ENCODE measurements around the gene AMN.

DNA sequence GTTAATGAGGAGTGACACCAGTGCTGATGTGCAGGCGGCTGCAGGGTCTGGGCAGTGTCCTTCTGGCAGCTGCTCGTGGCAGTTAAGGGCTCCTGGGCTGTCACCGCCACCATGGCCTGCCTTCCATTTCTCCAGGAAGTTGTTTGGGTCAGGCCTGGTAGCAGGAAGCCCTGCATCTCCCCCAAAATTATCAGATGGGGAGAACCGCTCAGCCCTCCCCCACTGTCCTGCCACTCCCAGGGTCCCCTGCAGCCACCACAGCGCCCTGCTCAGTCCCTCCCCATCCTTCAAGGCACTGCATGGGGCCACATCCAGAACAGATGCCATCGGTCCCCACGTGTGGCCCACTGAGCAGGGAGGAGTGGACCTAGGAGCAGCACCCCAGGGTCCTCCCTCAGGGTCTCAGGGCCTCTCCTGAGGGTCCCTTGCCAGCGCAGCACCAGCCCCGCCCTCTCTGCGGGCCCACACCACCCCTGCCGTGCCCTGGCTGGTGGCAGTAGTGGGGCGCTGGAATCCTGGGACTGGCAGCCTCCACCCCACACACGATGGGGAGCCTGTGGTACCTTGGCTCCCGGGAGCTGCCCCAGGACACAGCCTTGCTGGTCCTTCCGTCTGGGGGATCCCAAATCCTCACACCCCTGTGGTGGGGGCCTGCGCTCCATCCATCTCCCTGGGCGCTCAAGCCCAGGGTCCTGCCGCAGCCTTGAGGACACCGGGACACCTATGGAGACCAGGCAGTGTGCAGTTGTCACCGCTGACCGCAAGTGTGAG lies 10.3 kb upstream of the AMN start:
- TF ChIP-seq POLR2A (IDR thresholded peaks at IDR 0.05; ENCODE audit: low read depth, low read length) = no peak; the same call in 1 of the 2 replicates
- no peak; the same call in none of the 2 replicates for TF ChIP-seq POLR2AphosphoS5 (IDR thresholded peaks at IDR 0.05; ENCODE audit: low read depth, low read length)
- TF ChIP-seq TAF1 (IDR thresholded peaks at IDR 0.05; ENCODE audit: low read depth, low read length) = no peak
- no peak for TF ChIP-seq SPI1 (IDR thresholded peaks at IDR 0.05; ENCODE audit: low read depth, low read length)
- TF ChIP-seq PAX5 (IDR thresholded peaks at IDR 0.05; ENCODE audit: insufficient read depth, low read length, severe bottlenecking) = no peak
- no peak for TF ChIP-seq POU2F2 (IDR thresholded peaks at IDR 0.05; ENCODE audit: low read depth, low read length)
